HG03196 (cell line): ENCODE measurements around the gene PSMC3.

Source experiments
- ATAC-seq: cut with Tn5 transposase; IDR thresholded peaks from one replicate; pipeline ENCODE4 v1.9.1; 2021; ENCODE audit not compliant: unreplicated experiment

Gene PSMC3

GRCh38 chr11:47377571-47378009 is 48.6 kb downstream of the PSMC3 start:
- ATAC-seq, result no peak

DNA sequence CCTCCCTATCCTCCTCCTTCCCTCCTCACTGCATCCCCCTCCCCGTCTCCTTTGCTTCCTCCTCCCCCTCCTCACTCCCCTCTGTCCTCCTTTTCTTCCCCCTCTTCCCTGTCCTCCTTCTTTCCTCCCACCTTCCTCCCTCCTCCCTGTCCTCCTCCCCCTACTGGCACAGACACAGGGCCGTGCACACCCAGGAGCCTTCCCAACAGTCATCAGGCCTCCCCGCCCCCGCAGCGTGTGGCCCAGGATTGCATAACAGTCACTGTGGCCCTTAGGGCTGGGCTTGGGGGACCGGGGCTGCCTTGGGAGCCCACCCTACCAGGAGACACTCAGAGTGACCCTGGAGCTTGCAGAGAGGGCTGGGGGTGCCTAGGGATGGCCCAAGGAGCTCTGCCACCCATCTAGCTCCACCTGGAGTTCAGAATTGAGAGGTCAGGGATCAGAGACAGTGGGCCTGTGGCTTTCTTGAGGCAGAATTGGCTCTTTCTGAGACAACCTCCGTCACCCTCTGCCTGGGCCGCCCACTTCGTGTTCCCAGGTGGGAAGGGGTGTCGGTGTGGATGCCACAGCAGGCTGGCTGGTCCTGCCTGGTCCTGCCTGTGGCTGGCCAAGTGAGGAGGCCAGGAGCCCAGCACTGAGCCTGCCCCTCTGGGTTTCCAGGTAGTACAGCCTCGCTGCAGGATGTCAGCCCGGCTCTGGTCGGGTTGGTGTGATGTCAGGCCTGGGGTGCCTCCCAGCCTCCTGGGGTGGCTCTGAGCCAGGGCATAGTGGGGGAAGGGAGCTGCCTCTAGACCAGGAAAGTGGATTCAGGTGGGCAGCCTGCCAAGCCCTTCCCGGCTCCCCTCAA is 49.5 kb downstream of the PSMC3 start:
- ATAC-seq, result no peak

DNA sequence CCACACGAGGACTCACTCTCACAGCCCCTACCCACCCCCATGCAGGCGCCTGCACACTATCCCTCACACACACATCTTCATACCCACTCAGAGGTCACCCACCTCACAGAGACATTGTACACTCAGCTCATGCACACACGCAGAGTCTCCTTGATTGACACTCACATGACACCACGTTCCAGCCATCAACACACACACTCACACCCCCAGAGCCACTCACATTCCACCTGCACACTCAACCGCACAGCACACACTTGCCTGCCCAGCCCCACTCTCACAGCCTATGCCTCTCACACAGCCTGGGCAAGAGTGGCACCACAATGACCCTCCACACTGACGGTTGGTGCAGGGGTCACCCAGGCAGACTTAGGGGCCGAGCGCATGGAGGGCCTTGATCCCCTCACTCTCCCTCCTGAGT is 50.1 kb downstream of the PSMC3 start:
- ATAC-seq, result no peak

- ATAC-seq, result no peak
Observed at GRCh38 chr11:47375546-47376085, 50.6 kb downstream of the PSMC3 start.

DNA sequence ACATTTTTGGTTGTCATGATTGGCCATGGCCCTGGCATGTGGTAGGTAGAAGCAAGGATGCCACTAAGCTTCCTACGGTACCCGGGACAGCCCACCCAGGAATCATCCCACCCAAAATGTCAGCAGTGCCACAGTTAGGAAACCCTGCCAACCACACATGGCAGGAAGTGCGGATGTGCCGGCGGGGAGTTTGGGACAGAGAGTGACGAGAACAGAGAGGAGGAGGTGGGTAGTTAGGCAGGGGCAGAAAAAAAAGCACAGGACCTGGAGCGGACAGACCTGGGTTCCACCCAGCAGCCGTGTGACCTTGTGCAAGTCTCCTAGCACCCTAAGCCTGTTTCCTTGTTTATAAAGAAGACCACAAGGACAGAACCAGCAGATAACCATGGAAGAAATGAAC is 51.2 kb downstream of the PSMC3 start:
- no peak for ATAC-seq

- ATAC-seq, result no peak
Observed at GRCh38 chr11:47374720-47375019, 51.6 kb downstream of the PSMC3 start.

DNA sequence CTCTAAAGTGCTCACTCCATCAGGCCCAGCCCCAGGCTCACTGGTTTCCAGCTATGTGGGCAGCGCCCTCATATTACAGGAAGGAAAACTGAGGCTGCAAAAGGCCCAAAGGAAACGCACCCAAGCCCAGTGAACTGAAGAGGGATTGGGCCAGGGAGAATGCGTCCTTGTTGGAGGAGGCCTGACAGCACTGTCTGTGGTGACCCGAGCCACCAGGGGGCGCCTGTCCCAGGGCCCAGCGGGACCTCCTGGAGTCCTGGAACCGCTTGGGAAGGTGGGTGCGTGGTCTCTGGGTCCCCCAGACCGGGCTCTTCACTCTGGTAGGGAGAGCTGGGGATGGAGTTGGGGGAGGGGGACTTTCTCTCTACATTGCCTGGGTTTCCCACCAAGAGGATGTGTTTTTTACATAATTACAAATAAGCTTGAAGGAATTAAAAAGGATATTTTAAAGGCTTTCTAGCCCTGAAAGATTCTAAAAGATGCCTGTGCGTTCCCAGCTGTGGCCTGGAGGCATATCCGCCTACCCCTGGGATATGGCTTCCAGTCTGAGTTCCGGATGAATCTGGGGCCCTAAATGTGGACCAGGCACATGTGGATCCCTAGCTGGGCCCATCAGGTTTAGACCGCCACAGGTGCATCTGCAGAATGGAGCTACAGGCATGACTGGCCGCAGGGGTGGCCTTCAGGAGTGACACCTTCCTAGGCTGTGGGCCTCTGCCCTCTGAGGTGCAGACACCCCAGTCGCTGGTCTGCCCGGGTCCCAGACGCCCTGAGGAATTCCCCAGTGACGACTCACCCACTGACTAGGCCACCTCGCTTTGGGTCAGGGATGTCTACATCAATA is 52.1 kb downstream of the PSMC3 start:
- no peak for ATAC-seq

DNA sequence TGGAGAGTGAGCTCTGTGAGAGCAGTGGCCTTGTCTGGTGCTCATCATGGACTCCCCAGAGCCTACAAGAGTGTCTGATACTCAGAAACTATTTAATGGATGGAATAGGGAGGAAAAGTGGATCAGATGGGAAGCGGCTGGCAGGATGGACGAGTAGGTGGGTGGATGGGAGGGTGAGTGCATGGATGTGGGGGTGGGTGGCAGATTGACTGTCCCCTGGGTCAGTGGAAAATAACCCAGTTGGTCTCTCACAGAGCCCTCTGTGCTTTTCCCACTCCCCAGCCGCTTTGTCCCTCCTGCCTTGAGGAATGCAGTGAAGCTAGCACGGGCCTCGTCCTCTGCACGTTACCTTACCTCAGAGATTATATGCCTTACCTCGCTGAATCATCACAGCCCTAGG is 53.8 kb downstream of the PSMC3 start:
- ATAC-seq, result no peak

DNA sequence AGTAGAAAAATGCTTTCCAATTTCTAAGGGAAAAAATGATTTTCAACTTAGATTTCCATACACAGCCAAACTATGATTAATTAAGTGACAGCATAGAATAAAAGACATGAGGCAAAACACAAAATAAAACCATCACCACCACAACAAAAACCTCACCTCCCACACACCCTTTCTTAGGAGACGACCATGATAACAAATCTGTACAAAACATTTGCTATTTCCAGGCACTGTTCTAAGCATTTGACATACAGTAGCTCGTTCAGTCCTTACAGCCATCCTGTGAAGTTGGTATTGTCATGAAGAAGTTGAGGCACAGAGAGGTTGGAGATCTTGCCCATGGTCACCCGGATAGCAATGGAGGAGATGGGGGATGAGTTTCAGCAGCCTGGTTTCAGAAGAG is 56.6 kb downstream of the PSMC3 start:
- no peak for ATAC-seq
